Loucy (cell line): ENCODE measurements around the gene TNFRSF11A.

ENCODE experiments used
- EZH2phosphoT487 ChIP-seq: fragments of 200-600 bp; IDR thresholded peaks from 2 replicates; pipeline ENCODE4 v1.6.1; 2018; ENCODE audit warnings: antibody characterized with exemption, mild to moderate bottlenecking, moderate library complexity, borderline replicate concordance
- TF ChIP-seq, protein P1 (sequence below): fragments of 200-600 bp; sonication (generic); conservative IDR thresholded peaks from 2 replicates; pipeline ENCODE4 v1.5.1; 2014; ENCODE audit warnings: mild to moderate bottlenecking, antibody characterized with exemption, low read length

GRCh38 chr18:62402342-62402948, 77.3 kb downstream of the TNFRSF11A start:
- TF ChIP-seq, protein P1, sequence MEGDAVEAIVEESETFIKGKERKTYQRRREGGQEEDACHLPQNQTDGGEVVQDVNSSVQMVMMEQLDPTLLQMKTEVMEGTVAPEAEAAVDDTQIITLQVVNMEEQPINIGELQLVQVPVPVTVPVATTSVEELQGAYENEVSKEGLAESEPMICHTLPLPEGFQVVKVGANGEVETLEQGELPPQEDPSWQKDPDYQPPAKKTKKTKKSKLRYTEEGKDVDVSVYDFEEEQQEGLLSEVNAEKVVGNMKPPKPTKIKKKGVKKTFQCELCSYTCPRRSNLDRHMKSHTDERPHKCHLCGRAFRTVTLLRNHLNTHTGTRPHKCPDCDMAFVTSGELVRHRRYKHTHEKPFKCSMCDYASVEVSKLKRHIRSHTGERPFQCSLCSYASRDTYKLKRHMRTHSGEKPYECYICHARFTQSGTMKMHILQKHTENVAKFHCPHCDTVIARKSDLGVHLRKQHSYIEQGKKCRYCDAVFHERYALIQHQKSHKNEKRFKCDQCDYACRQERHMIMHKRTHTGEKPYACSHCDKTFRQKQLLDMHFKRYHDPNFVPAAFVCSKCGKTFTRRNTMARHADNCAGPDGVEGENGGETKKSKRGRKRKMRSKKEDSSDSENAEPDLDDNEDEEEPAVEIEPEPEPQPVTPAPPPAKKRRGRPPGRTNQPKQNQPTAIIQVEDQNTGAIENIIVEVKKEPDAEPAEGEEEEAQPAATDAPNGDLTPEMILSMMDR = 0 out of 2 replicates have a peak, but pooled peaks have one; percentile 18
- TF ChIP-seq EZH2phosphoT487 = no peak
